Panc1 (cell line): ENCODE data around the gene SLU7. TPM values are rescaled to one million over a fixed set of nuclear protein-coding genes. Genes with fewer than 3 reads are reported as not detected.

ENCODE experiments used
- ATAC-seq: fragments of 200-7000 bp; cut with Tn5 transposase; 2 replicates; pipeline ENCODE4 v1.9.1; 2020; ENCODE audit warnings: mild to moderate bottlenecking, moderate library complexity
- Bru-seq: library from RNA; stranded (reverse); fragments of 400-500 nt; gene quantifications from one replicate; lab custom pipeline; 2021; lab: Mats Ljungman, UMichigan
- BruChase-seq, 2 experiments: library from RNA; stranded (reverse); fragments of 400-500 nt; gene quantifications; one replicate each; lab custom pipeline; 2021; lab: Mats Ljungman, UMichigan
- BruUV-seq: library from RNA; stranded (reverse); fragments of 400-500 nt; replicated peaks from 2 replicates; lab custom pipeline; 2021; lab: Mats Ljungman, UMichigan
- CTCF ChIA-PET: fragments of 300-600 bp; sonication (Branson Sonifier 250); formaldehyde crosslinking; loops from one replicate; lab custom pipeline; 2022; ENCODE audit warnings: antibody characterized with exemption; lab: Charles Lee
- POLR2A ChIA-PET: fragments of 300-600 bp; sonication (Branson Sonifier 250); formaldehyde crosslinking; loops from one replicate; lab custom pipeline; 2022; ENCODE audit warnings: antibody characterized with exemption; lab: Charles Lee
- DNase-seq: peaks from one replicate; pipeline ENCODE4 v3.0.0-alpha.2; 2010; ENCODE audit warnings: low read depth, low spot score
- H3K27ac ChIP-seq: 2 replicates; pipeline ENCODE4 v1.5.1; 2011; ENCODE audit warnings: mild to moderate bottlenecking, low read length, inconsistent platforms
- H3K27me3 ChIP-seq: fragments of 200-500 bp; sonication (Bioruptor generic); 2 replicates; pipeline ENCODE4 v1.6.0; 2014; ENCODE audit warnings: low read length, inconsistent platforms; ENCODE audit not compliant: control insufficient read depth, insufficient read depth
- H3K36me3 ChIP-seq: fragments of 200-500 bp; sonication (Bioruptor generic); 2 replicates; pipeline ENCODE4 v1.5.1; 2014; ENCODE audit warnings: inconsistent platforms, mild to moderate bottlenecking, low read length, moderate library complexity; ENCODE audit not compliant: control insufficient read depth, insufficient read depth
- H3K4me1 ChIP-seq: 2 replicates; pipeline ENCODE4 v1.5.1; 2011; ENCODE audit warnings: inconsistent platforms, mild to moderate bottlenecking, low read length, moderate library complexity; ENCODE audit not compliant: control insufficient read depth, insufficient read depth
- H3K4me3 ChIP-seq, 2 experiments: 2 replicates each; pipeline ENCODE4 v1.5.1; 2011 to 2012; ENCODE audit warnings: low read depth in 2 of 2, low read length in 2 of 2, mild to moderate bottlenecking in 2 of 2, inconsistent platforms in 1 of 2, moderate library complexity in 1 of 2
- H3K9me3 ChIP-seq: fragments of 200-500 bp; sonication (Bioruptor generic); 2 replicates; pipeline ENCODE4 v1.5.1; 2014; ENCODE audit warnings: low read depth, mild to moderate bottlenecking, inconsistent platforms, low read length, moderate library complexity; ENCODE audit not compliant: control insufficient read depth, insufficient read depth
- POLR2AphosphoS5 ChIP-seq: IDR thresholded peaks from 2 replicates; pipeline ENCODE4 v1.6.1; 2012; ENCODE audit warnings: mild to moderate bottlenecking, low read depth, low read length, moderate library complexity
- SIN3A ChIP-seq: IDR thresholded peaks from 2 replicates; pipeline ENCODE4 v1.6.1; 2012; ENCODE audit warnings: low read depth, mild to moderate bottlenecking, low read length, moderate library complexity, borderline replicate concordance; ENCODE audit not compliant: insufficient read depth
- TCF7L2 ChIP-seq: IDR thresholded peaks from 2 replicates; pipeline ENCODE4 v1.6.1; 2011; ENCODE audit warnings: mild to moderate bottlenecking, low read depth, low read length, inconsistent platforms
- in situ Hi-C: cut with HindIII; loops from 2 replicates; pipeline ENCODE4 v1.10.0; 2016; ENCODE audit warnings: low sequenced_read_pairs, low pct_unique_long_range_greater_than_20kb
- intact Hi-C: fragments of 100-400 bp; cut with micrococcal nuclease; formaldehyde crosslinking; loops from one replicate; pipeline ENCODE4 v1.10.0; 2022; ENCODE audit not compliant: unreplicated experiment
- long read RNA-seq: library from polyadenylated mRNA; unstranded; transcript quantifications from one replicate; pipeline ENCODE4 v2.0.0, GENCODE V29; 2021; ENCODE audit not compliant: unreplicated experiment
- polyA plus RNA-seq: library from polyadenylated mRNA; unstranded; fragments of >200 nt; gene quantifications from one replicate; pipeline ENCODE4 v1.2.1, GENCODE V29; 2012; ENCODE audit warnings: missing spikeins; ENCODE audit not compliant: insufficient read length
- total RNA-seq: library from RNA; stranded (reverse); gene quantifications from one replicate; pipeline ENCODE4 v1.2.1, GENCODE V29; 2021; ENCODE audit not compliant: unreplicated experiment
- TF ChIP-seq, protein P1 (sequence below): fragments of 450-650 bp; IDR thresholded peaks from 2 replicates; pipeline ENCODE4 v1.5.1; 2017; ENCODE audit warnings: mild to moderate bottlenecking
- TF ChIP-seq, protein P2 (sequence below), 2 experiments: IDR thresholded peaks; 2 replicates each; pipeline ENCODE4 v1.6.1; 2011 to 2012; ENCODE audit warnings: low read depth in 2 of 2, control low read depth in 1 of 2, low read length in 1 of 2, mild to moderate bottlenecking in 1 of 2, moderate library complexity in 1 of 2; ENCODE audit not compliant: insufficient read depth in 1 of 2

Gene SLU7
- 45.7 TPM for total RNA-seq
- 31.0 TPM for polyA plus RNA-seq
- Bru-seq, nascent RNA: percentile 85 among the genes with signal in this experiment
- percentile 85 among the genes with signal in this experiment for BruChase-seq, experiment 1, labeled RNA remaining after a 2-hour chase
- percentile 89 among the genes with signal in this experiment for BruChase-seq, experiment 2, labeled RNA remaining after a 6-hour chase
- long read RNA-seq, transcript SLU7-201 (16 exons, 3,793 nt): major isoform, 8 of 43 reads
- long read RNA-seq, partial matches to known transcripts: 31 of 43 reads
- long read RNA-seq, other reads (novel, unspliced or antisense): 3 of 43 reads

DNA sequence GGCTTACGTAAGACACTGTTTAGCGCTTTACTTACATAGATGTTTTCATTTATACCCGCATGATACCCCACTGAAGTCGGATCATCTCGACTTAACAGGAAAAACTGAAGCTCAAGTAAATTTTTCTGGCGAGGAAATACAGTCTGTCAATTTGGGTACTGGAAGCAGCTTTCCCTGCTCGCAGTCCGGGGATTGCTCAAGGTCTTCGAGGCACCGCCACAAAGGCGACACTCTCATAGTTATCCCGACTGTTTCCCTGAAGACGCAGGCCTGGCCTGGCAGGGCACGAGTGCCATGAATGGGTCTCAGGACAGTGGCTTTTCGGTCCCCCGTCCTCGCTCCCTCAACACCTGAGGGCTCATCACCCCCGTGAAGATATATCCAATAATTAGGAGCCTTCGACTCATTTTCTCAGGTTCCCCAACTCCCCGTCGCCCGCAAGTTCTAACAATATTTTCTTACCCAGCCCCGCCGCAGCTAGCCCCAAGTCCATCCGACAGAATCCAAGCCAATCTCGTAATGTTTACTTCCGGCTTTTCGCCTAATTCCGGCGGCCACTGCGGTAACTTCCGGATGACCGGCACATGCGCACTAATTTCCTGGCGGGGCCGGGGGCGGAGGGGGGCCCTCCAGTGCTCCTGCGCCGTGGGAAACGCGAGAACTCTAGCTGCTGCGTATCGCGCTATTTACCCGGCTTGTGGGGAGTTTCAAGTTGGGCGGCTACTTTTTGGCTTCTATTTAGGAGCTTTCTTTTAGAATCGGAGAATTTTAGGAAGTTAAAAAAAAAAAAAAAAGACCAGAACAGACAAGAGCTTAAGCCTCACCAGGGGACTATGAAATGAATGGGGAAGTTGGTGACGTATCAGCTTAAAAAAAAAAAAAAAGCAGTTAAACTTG lies at the start of gene SLU7:
SLU7 (minus strand) TSS at position 521 of the 897 bp plus-strand sequence. CDS start 3,787 bp downstream, outside the sequence.
- TSS peak; percentile 94 for BruUV-seq
- intact Hi-C loops: no loop called here
- peak; percentile 91 for ATAC-seq

DNA sequence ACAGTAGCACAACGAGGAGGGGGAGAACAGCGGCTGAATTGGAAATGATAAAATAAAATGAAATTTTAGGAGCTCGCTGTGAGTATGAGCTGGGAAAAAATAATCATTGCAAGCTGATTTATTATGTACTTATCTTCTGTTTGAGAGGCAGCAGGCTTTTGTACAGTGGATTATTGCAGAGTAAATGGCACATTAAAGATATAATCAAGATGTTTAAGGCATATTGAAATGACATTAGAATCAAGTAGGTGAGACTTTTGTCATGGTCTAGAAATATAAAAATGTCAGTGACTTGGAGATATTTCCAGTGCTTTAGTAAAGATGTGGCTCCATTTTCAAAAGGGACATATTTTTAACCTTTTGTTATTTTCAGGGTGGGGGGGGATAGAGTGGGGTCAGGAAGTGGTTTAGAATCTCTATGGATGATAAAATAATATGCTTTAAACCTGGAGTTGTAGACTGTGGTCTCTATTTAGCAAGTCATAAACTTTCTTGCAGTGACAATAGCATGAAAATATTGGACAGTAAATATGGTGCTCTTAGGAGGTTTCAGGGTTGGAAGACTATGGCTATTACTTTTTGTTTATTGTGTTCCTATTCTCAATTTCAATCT lies 49.6 kb upstream of the SLU7 start:
- BruUV-seq: no TSS peak
- peak overlapping the region; percentile 39 to 58 for H3K4me3 ChIP-seq
- ATAC-seq: no peak
- intact Hi-C loops (no loop called here), in situ Hi-C loops (no loop called here)
- H3K4me1 ChIP-seq: peaks cover 52% of the 10 kb centered on the region
- DNase-seq: no peak
- H3K27ac ChIP-seq: peak overlapping the region; percentile 94
- ChIA-PET CTCF (no interaction called here), POLR2A (interaction anchor here (1.6 kb wide), 1 partner anchor 47 kb away, joined by 5 read pairs; the partner anchor contains the start of gene PTTG1)
- TF ChIP-seq TCF7L2 (no peak), POLR2AphosphoS5 (no peak)
- TF ChIP-seq, protein P1, sequence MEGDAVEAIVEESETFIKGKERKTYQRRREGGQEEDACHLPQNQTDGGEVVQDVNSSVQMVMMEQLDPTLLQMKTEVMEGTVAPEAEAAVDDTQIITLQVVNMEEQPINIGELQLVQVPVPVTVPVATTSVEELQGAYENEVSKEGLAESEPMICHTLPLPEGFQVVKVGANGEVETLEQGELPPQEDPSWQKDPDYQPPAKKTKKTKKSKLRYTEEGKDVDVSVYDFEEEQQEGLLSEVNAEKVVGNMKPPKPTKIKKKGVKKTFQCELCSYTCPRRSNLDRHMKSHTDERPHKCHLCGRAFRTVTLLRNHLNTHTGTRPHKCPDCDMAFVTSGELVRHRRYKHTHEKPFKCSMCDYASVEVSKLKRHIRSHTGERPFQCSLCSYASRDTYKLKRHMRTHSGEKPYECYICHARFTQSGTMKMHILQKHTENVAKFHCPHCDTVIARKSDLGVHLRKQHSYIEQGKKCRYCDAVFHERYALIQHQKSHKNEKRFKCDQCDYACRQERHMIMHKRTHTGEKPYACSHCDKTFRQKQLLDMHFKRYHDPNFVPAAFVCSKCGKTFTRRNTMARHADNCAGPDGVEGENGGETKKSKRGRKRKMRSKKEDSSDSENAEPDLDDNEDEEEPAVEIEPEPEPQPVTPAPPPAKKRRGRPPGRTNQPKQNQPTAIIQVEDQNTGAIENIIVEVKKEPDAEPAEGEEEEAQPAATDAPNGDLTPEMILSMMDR: no peak
- TF ChIP-seq, protein P2, sequence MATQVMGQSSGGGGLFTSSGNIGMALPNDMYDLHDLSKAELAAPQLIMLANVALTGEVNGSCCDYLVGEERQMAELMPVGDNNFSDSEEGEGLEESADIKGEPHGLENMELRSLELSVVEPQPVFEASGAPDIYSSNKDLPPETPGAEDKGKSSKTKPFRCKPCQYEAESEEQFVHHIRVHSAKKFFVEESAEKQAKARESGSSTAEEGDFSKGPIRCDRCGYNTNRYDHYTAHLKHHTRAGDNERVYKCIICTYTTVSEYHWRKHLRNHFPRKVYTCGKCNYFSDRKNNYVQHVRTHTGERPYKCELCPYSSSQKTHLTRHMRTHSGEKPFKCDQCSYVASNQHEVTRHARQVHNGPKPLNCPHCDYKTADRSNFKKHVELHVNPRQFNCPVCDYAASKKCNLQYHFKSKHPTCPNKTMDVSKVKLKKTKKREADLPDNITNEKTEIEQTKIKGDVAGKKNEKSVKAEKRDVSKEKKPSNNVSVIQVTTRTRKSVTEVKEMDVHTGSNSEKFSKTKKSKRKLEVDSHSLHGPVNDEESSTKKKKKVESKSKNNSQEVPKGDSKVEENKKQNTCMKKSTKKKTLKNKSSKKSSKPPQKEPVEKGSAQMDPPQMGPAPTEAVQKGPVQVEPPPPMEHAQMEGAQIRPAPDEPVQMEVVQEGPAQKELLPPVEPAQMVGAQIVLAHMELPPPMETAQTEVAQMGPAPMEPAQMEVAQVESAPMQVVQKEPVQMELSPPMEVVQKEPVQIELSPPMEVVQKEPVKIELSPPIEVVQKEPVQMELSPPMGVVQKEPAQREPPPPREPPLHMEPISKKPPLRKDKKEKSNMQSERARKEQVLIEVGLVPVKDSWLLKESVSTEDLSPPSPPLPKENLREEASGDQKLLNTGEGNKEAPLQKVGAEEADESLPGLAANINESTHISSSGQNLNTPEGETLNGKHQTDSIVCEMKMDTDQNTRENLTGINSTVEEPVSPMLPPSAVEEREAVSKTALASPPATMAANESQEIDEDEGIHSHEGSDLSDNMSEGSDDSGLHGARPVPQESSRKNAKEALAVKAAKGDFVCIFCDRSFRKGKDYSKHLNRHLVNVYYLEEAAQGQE (IDR thresholded peaks at IDR 0.05; ENCODE audit: insufficient read depth in 1 of 2, low read depth in 2 of 2, low read length in 1 of 2): no peak
- no peaks in the 10 kb centered on the region for H3K27me3 ChIP-seq
- H3K9me3 ChIP-seq: no peaks in the 10 kb centered on the region
- H3K36me3 ChIP-seq: no peaks in the 10 kb centered on the region

More for the DNA sequence above, at the start of gene SLU7:
- in situ Hi-C loops: no loop called here
- CTCF ChIA-PET: interaction anchor here (0.6 kb wide), 2 partner anchors 243 to 1160 kb away, joined by 5 to 6 read pairs; no protein-coding TSS in a partner anchor
- Histone ChIP-seq H3K9me3 (no peaks in the 10 kb centered on the region), H3K27ac (peak within 1 kb of the TSS; percentile 99), H3K4me3 (peak within 1 kb of the TSS; percentile 74 to 96), H3K27me3 (no peaks in the 10 kb centered on the region), H3K4me1 (peaks cover 33% of the 10 kb centered on the region), H3K36me3 (peaks cover 29% of the 10 kb centered on the region)
- POLR2A ChIA-PET: interaction anchor here (0.6 to 1.0 kb wide), 8 partner anchors 28 to 1052 kb away, joined by 3 to 13 read pairs (median 5); no protein-coding TSS in a partner anchor
- DNase-seq: peak; percentile 87
- 0 out of 2 replicates have a peak, but pooled peaks have one; percentile 25 for TF ChIP-seq SIN3A
- peak; percentile 56 for TF ChIP-seq POLR2AphosphoS5
- no peak for TF ChIP-seq TCF7L2
- TF ChIP-seq, protein P1: no peak
- TF ChIP-seq, protein P2 (IDR thresholded peaks at IDR 0.05; ENCODE audit: insufficient read depth in 1 of 2, low read depth in 2 of 2, low read length in 1 of 2): no peak
